ENCODE data around the gene PCNT.
"Not testable (repeated sequence)": the region's sequence is repeated elsewhere in the genome, so short reads cannot be mapped to it uniquely, and the experiment has no call there.

The PCNT gene

GRCh38 chr21:46310260-46310659, 13.7 kb upstream of the PCNT start:
- not testable (repeated sequence) for DNase-seq

GRCh38 chr21:46311568-46311967, 12.4 kb upstream of the PCNT start:
- no peak for DNase-seq

- DNase-seq = no peak
Observed at GRCh38 chr21:46312949-46313348, 11.0 kb upstream of the PCNT start.

- no peak for DNase-seq
Observed at GRCh38 chr21:46314441-46315020, 9.4 kb upstream of the PCNT start.

- DNase-seq = no peak
Observed at GRCh38 chr21:46316708-46317324, 7.1 kb upstream of the PCNT start.

- DNase-seq = no peak
Observed at GRCh38 chr21:46317710-46318463, 6.1 kb upstream of the PCNT start.

GRCh38 chr21:46318464-46318845, 5.5 kb upstream of the PCNT start:
- DNase-seq = no peak

GRCh38 chr21:46319186-46319585, 4.8 kb upstream of the PCNT start:
- no peak for DNase-seq

GRCh38 chr21:46320331-46320801, 3.6 kb upstream of the PCNT start:
- no peak for DNase-seq

- DNase-seq = no peak
Observed at GRCh38 chr21:46322351-46323226, 1.4 kb upstream of the PCNT start.

- peak in 1 of 2 experiments; percentile 53 for DNase-seq
Observed at GRCh38 chr21:46323227-46323709, 688 bp upstream of the PCNT start.

- DNase-seq = peak; percentile 57 to 91
Observed at GRCh38 chr21:46324390-46325072, 575 bp downstream of the PCNT start.

- DNase-seq = no peak
Observed at GRCh38 chr21:46325073-46325912, 1.3 kb downstream of the PCNT start.

GRCh38 chr21:46326110-46326703, 2.3 kb downstream of the PCNT start:
- no peak for DNase-seq

GRCh38 chr21:46327711-46328110, 3.8 kb downstream of the PCNT start:
- no peak for DNase-seq

GRCh38 chr21:46328151-46328550, 4.2 kb downstream of the PCNT start:
- no peak for DNase-seq

- DNase-seq = no peak
Observed at GRCh38 chr21:46329796-46330195, 5.8 kb downstream of the PCNT start.

GRCh38 chr21:46334351-46335140, 10.6 kb downstream of the PCNT start:
- no peak for DNase-seq

GRCh38 chr21:46336603-46337002, 12.6 kb downstream of the PCNT start:
- DNase-seq = no peak

GRCh38 chr21:46340998-46341397, 17.0 kb downstream of the PCNT start:
- DNase-seq = no peak

Measured in NCI-H446 (cell line).